Smooth muscle cell (in vitro differentiated cells): ENCODE measurements around the gene ECE1. TPM values are rescaled to one million over a fixed set of nuclear protein-coding genes. Genes with fewer than 3 reads are reported as not detected.
A peak's percentile ranks its signal among the peaks of the same experiment; 100 is the strongest.

Source experiments
- DNase-seq: peaks from one replicate; lab custom pipeline; 2025; ENCODE audit not compliant: unreplicated experiment; lab: John Stamatoyannopoulos, UW
- H2AFZ ChIP-seq: fragments of 200-600 bp; sonication (generic); 2 replicates; pipeline ENCODE4 v1.6.0; 2016; ENCODE audit warnings: antibody characterized with exemption, low read depth, mild to moderate bottlenecking
- H3F3A ChIP-seq: fragments of 200-600 bp; sonication (generic); 2 replicates; pipeline ENCODE4 v1.6.0; 2017; ENCODE audit warnings: antibody characterized with exemption, low read depth
- H3K27ac ChIP-seq: fragments of 200-600 bp; sonication (generic); 2 replicates; pipeline ENCODE4 v1.5.1; 2016; ENCODE audit warnings: low read depth, mild to moderate bottlenecking
- H3K27me3 ChIP-seq: fragments of 200-600 bp; sonication (generic); 2 replicates; pipeline ENCODE4 v1.6.1; 2016; ENCODE audit warnings: low read depth, mild to moderate bottlenecking
- H3K36me3 ChIP-seq: fragments of 200-600 bp; sonication (generic); 2 replicates; pipeline ENCODE4 v1.5.1; 2016; ENCODE audit warnings: low read depth
- H3K4me1 ChIP-seq: fragments of 200-600 bp; sonication (generic); 2 replicates; pipeline ENCODE4 v1.5.1; 2016; ENCODE audit warnings: low read depth
- H3K4me2 ChIP-seq: fragments of 200-600 bp; sonication (generic); 2 replicates; pipeline ENCODE4 v1.6.0; 2016; ENCODE audit warnings: mild to moderate bottlenecking
- H3K4me3 ChIP-seq: fragments of 200-600 bp; sonication (generic); 2 replicates; pipeline ENCODE4 v1.5.1; 2016; ENCODE audit warnings: mild to moderate bottlenecking
- H3K79me2 ChIP-seq: fragments of 200-600 bp; sonication (generic); 2 replicates; pipeline ENCODE4 v1.6.0; 2016; ENCODE audit warnings: low read depth, mild to moderate bottlenecking
- H3K9ac ChIP-seq: fragments of 200-600 bp; sonication (generic); 2 replicates; pipeline ENCODE4 v1.6.0; 2016; ENCODE audit warnings: low read depth
- H3K9me3 ChIP-seq: fragments of 200-600 bp; sonication (generic); replicated peaks from 2 replicates; pipeline ENCODE4 v1.5.1; 2016; ENCODE audit warnings: low read depth
- H4K20me1 ChIP-seq: fragments of 200-600 bp; sonication (generic); 2 replicates; pipeline ENCODE4 v1.6.0; 2016; ENCODE audit warnings: low read depth
- WGBS: methylation state at CpG from one replicate; pipeline ENCODE4 v1.1.7; 2016; ENCODE audit warnings: low lambda C conversion rate; 5-methylcytosine and 5-hydroxymethylcytosine counted together
- polyA plus RNA-seq: library from polyadenylated mRNA; unstranded; fragments of >200 nt; fragmentation: Nextera tagmentation; extraction: Ambion mirVana; gene quantifications from 2 replicates; pipeline ENCODE4 v1.2.1, GENCODE V29; 2016
- total RNA-seq: library from RNA; depleted of rRNA; stranded (reverse); fragments of >200 nt; gene quantifications from 2 replicates; pipeline ENCODE4 v1.2.3, GENCODE V29; 2014
- TF ChIP-seq, protein P1 (sequence below): fragments of 200-600 bp; sonication (generic); IDR thresholded peaks from 2 replicates; pipeline ENCODE4 v1.5.1; 2017; ENCODE audit warnings: borderline replicate concordance, mild to moderate bottlenecking, antibody characterized with exemption; ENCODE audit not compliant: insufficient read depth, poor library complexity, severe bottlenecking

ECE1 gene
- total and polyA plus RNA-seq, 2 experiments from 2014 or later = 108 to 129 TPM

DNA sequence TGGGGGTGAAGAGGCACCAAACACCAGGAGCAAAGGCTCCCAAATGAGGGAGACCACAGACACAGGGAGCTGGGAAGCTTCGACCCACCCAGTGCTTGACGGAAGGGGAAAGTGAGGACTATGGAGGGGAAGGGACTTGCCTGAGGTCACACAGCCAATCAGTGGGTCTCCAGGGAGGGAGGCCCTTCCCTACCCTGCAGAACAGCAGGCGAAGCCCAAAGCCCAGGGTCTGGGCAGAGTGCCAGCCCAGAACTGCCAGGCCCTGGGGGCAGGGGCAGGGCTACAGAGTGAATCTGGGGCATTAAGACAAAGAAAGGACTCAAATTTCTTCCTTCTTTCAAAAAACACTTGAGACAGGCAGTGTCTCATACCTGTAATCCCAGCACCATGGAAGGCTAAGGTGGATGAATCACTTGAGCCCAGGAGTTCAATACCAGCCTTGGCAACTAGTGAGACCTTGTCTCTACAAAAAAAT, 45.5 kb upstream of the ECE1 start:
- Histone ChIP-seq H2AFZ (no peak overlapping the region), H3K4me2 (peak overlapping the region; percentile 82), H3K4me1 (peaks cover 26% of the 10 kb centered on the region)

DNA sequence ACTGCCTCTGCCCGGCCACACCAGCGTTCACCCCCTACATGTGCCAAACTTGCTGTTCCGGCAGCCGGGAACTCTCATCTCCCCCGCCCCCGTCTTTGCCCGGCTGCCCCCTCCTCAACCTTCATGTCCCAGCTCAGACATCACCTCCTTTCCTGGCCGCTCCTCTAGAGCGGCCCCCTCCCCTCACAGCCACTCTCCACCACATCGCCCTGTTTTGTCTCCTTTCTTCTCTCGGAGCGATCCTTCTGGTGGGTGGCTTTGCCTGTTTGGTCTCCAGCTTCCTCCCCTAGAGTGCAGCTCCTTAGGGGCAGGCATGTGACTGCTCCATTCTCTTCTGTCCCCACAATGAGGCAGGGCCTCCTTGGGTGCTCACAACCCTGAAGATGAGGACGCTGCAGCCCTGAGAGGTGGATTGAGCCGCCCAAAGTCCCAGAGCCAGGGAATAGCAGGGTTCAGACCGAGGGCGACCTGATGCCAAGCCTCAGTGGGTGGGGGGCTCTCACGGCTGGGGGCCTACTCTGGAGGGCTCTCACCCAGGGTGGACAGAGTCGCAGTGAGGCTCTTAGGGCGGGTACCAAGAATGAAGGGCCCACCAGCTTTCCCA, 44.9 kb upstream of the ECE1 start:
- peaks cover 91% of the 10 kb centered on the region for H3K79me2 ChIP-seq
- peak overlapping the region; percentile 61 for H3K9ac ChIP-seq

More for the DNA sequence above, 45.5 kb upstream of the ECE1 start:
- no peaks in the 10 kb centered on the region for H3K27me3 ChIP-seq
- WGBS = 61% methylated on average over 3 of the region's 3 CpGs
- H3K4me3 ChIP-seq = no peak overlapping the region
- H3K36me3 ChIP-seq = no peaks in the 10 kb centered on the region
- peaks cover 19% of the 10 kb centered on the region for H3F3A ChIP-seq
- no peak for DNase-seq
- H4K20me1 ChIP-seq = peaks cover 50% of the 10 kb centered on the region
- H3K27ac ChIP-seq = peak overlapping the region; percentile 86
- no peaks in the 10 kb centered on the region for H3K9me3 ChIP-seq
- TF ChIP-seq, protein P1, sequence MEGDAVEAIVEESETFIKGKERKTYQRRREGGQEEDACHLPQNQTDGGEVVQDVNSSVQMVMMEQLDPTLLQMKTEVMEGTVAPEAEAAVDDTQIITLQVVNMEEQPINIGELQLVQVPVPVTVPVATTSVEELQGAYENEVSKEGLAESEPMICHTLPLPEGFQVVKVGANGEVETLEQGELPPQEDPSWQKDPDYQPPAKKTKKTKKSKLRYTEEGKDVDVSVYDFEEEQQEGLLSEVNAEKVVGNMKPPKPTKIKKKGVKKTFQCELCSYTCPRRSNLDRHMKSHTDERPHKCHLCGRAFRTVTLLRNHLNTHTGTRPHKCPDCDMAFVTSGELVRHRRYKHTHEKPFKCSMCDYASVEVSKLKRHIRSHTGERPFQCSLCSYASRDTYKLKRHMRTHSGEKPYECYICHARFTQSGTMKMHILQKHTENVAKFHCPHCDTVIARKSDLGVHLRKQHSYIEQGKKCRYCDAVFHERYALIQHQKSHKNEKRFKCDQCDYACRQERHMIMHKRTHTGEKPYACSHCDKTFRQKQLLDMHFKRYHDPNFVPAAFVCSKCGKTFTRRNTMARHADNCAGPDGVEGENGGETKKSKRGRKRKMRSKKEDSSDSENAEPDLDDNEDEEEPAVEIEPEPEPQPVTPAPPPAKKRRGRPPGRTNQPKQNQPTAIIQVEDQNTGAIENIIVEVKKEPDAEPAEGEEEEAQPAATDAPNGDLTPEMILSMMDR = no peak
- H3K79me2 ChIP-seq = peaks cover 91% of the 10 kb centered on the region
- H3K9ac ChIP-seq = peak overlapping the region; percentile 61

DNA sequence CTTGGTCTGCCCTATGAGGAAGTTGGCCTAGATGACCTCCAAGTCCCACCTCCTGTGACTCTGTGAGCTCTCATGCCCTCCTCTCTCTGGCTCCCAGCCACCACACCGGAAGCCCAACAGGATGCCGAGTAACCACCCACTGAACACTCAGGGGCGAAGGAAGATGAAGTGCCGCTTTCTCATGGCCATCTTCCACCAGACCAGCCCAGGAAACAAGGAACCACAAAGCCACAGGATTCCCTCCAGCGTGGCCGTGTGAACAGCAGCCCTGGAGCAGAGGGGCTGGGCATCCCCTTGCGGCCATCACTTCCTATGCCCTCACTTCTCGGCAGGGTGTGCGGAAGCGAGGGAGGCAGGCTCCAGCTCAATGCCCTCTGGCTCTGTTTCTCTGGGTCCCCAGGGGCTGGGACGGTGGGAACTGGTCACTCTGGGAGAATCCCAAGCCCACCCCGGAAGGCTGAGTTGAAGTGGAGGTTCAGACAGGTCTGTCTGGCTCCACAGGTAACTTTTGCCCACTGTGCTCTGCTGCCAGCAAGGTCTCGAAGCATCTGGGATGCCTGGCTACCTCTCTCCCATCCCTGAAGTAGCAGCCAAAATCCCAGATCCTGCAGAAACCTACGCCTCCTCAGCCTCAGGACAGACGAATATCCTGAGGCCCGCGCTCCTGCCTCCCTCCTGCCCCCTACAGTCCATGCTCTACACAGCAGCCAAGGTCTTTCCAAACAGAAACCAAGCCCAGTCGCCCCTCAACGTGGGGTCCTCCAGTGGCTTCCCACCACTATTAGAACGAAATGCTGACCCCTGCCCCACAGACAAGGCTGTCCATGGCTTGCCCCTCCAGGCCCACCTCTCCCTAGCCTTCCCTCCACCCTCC, 44.2 kb upstream of the ECE1 start:
- Histone ChIP-seq H3K27me3 (no peaks in the 10 kb centered on the region), H3K9ac (peak overlapping the region; percentile 61), H3K4me2 (peak overlapping the region; percentile 82), H3F3A (peaks cover 22% of the 10 kb centered on the region), H3K4me1 (peaks cover 31% of the 10 kb centered on the region), H3K36me3 (no peaks in the 10 kb centered on the region), H4K20me1 (peaks cover 38% of the 10 kb centered on the region), H3K4me3 (peak overlapping the region; percentile 24), H3K79me2 (peaks cover 91% of the 10 kb centered on the region), H3K9me3 (no peaks in the 10 kb centered on the region), H2AFZ (no peak overlapping the region), H3K27ac (peak overlapping the region; percentile 86)
- TF ChIP-seq, protein P1 = peak; percentile 74
- DNase-seq = no peak
- WGBS = 25% methylated on average over 20 of the region's 20 CpGs

More for the DNA sequence above, 44.9 kb upstream of the ECE1 start:
- peaks cover 26% of the 10 kb centered on the region for H3K4me1 ChIP-seq
- 76% methylated on average over 14 of the region's 19 CpGs for WGBS
- H3K36me3 ChIP-seq = no peaks in the 10 kb centered on the region
- H2AFZ ChIP-seq = no peak overlapping the region
- H3F3A ChIP-seq = peaks cover 19% of the 10 kb centered on the region
- peak overlapping the region; percentile 24 for H3K4me3 ChIP-seq
- TF ChIP-seq, protein P1 = no peak
- H3K4me2 ChIP-seq = peak overlapping the region; percentile 82
- peaks cover 46% of the 10 kb centered on the region for H4K20me1 ChIP-seq
- H3K27me3 ChIP-seq = no peaks in the 10 kb centered on the region
- peak overlapping the region; percentile 86 for H3K27ac ChIP-seq
- no peak for DNase-seq
- H3K9me3 ChIP-seq = no peaks in the 10 kb centered on the region
